ENCODE results near the gene CHI3L1.
A peak's percentile ranks its signal among the peaks of the same experiment; 100 is the strongest.

CHI3L1 gene

DNA sequence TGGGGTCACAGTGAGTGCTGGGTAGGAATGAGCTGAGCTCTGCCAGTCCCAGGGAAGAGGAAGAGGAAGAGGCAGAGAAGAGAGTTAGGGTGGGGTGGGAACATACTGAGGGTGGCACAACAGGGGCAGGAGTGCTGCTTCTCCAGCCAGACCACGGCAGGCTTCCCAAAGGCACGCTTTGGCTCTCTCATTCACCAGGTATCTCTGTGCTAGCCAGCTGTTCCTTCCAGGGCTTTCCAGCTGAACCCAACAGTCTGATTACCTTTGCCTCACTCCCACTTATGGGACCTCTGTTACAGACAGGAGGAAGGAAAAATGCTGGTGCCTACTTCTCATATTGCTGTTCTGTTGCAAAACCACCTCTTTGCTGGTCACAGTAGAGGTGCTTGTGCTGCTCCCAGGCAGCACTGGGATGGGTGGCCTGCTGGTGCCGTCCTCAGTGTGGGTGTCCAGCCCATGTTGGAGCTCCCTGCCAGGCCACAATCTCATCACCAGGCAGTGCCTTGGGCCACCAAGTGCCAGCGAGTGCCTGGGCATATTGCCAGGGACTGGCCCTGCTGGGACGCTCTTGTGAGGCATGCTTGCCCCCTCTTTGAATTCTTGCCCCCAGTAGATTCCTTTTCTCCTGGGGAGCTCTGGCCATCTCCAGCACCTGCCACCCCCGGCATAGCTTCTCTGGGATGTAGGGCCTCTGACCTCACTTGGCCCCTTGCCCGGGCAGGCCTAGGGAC, 56.8 kb downstream of the CHI3L1 start:
- peak; percentile 47 for DNase-seq

Data from inflammatory macrophage treated with lipopolysaccharide for 4 hours (primary cell).